Neuron (in vitro differentiated cells): Measurements from ENCODE around the gene C11orf42.

Source experiments
- H2AFZ ChIP-seq: one replicate; pipeline ENCODE4 v1.6.1; 2013; ENCODE audit warnings: low read depth, mild to moderate bottlenecking, inconsistent platforms, low read length, moderate library complexity
- H3K27me3 ChIP-seq: one replicate; pipeline ENCODE4 v1.6.1; 2013; ENCODE audit warnings: low read length; ENCODE audit not compliant: insufficient read depth
- H3K36me3 ChIP-seq: one replicate; pipeline ENCODE4 v1.6.1; 2013; ENCODE audit warnings: low read length; ENCODE audit not compliant: insufficient read depth
- H3K4me1 ChIP-seq: one replicate; pipeline ENCODE4 v1.6.1; 2013; ENCODE audit warnings: low read length; ENCODE audit not compliant: insufficient read depth
- H3K4me3 ChIP-seq: 2 replicates; pipeline ENCODE4 v1.5.1; 2013; ENCODE audit warnings: mild to moderate bottlenecking, low read length, moderate library complexity
- H3K9me3 ChIP-seq: one replicate; pipeline ENCODE4 v1.6.1; 2013; ENCODE audit warnings: low read length

C11orf42 gene

GRCh38 chr11:6205366-6205765, at the start of gene C11orf42:
Gene C11orf42, plus strand, starts transcription at chr11:6205557. Its CDS starts 59 bp downstream, at chr11:6205616.
- no peak within 1 kb of the TSS for H3K4me3 ChIP-seq
- H2AFZ ChIP-seq, result no peak within 1 kb of the TSS
- peaks cover 21% of the 10 kb centered on the region for H3K36me3 ChIP-seq
- no peaks in the 10 kb centered on the region for H3K4me1 ChIP-seq
- H3K9me3 ChIP-seq, result no peaks in the 10 kb centered on the region
- H3K27me3 ChIP-seq, result no peaks in the 10 kb centered on the region

- no peak overlapping the region for H2AFZ ChIP-seq
- no peaks in the 10 kb centered on the region for H3K27me3 ChIP-seq
- H3K9me3 ChIP-seq, result no peaks in the 10 kb centered on the region
- no peaks in the 10 kb centered on the region for H3K4me1 ChIP-seq
- no peaks in the 10 kb centered on the region for H3K36me3 ChIP-seq
- no peak overlapping the region for H3K4me3 ChIP-seq
Observed at GRCh38 chr11:6156628-6157359, 48.6 kb upstream of the C11orf42 start.

GRCh38 chr11:6170226-6170625, 35.1 kb upstream of the C11orf42 start, which contains the start of gene OR52B2:
Gene OR52B2, minus strand, starts transcription at chr11:6170326. Its CDS starts 0 bp downstream, at chr11:6170326.
- Histone ChIP-seq H2AFZ (no peak within 1 kb of the TSS), H3K9me3 (no peaks in the 10 kb centered on the region), H3K4me1 (no peaks in the 10 kb centered on the region), H3K27me3 (peaks cover 3% of the 10 kb centered on the region), H3K4me3 (no peak within 1 kb of the TSS), H3K36me3 (no peaks in the 10 kb centered on the region)

- Histone ChIP-seq H3K4me3 (no peak overlapping the region), H3K4me1 (no peaks in the 10 kb centered on the region), H3K9me3 (no peaks in the 10 kb centered on the region), H3K27me3 (peaks cover 3% of the 10 kb centered on the region), H3K36me3 (no peaks in the 10 kb centered on the region), H2AFZ (no peak overlapping the region)
Observed at GRCh38 chr11:6175440-6175839, 29.9 kb upstream of the C11orf42 start.

GRCh38 chr11:6191742-6192141, 13.6 kb upstream of the C11orf42 start:
- Histone ChIP-seq H3K9me3 (no peaks in the 10 kb centered on the region), H3K36me3 (no peaks in the 10 kb centered on the region), H3K27me3 (no peaks in the 10 kb centered on the region), H2AFZ (no peak overlapping the region), H3K4me1 (no peaks in the 10 kb centered on the region), H3K4me3 (no peak overlapping the region)

GRCh38 chr11:6194065-6194581, 11.2 kb upstream of the C11orf42 start:
- Histone ChIP-seq H2AFZ (no peak overlapping the region), H3K36me3 (no peaks in the 10 kb centered on the region), H3K9me3 (no peaks in the 10 kb centered on the region), H3K4me3 (no peak overlapping the region), H3K27me3 (no peaks in the 10 kb centered on the region), H3K4me1 (no peaks in the 10 kb centered on the region)

- H3K27me3 ChIP-seq, result no peaks in the 10 kb centered on the region
- no peak overlapping the region for H2AFZ ChIP-seq
- H3K36me3 ChIP-seq, result no peaks in the 10 kb centered on the region
- no peak overlapping the region for H3K4me3 ChIP-seq
- no peaks in the 10 kb centered on the region for H3K4me1 ChIP-seq
- H3K9me3 ChIP-seq, result no peaks in the 10 kb centered on the region
Observed at GRCh38 chr11:6196396-6196795, 9.0 kb upstream of the C11orf42 start.

- Histone ChIP-seq H3K4me1 (no peaks in the 10 kb centered on the region), H3K4me3 (no peak overlapping the region), H2AFZ (no peak overlapping the region), H3K27me3 (no peaks in the 10 kb centered on the region), H3K9me3 (no peaks in the 10 kb centered on the region), H3K36me3 (no peaks in the 10 kb centered on the region)
Observed at GRCh38 chr11:6197466-6198200, 7.7 kb upstream of the C11orf42 start.

- H3K9me3 ChIP-seq, result no peaks in the 10 kb centered on the region
- H3K4me1 ChIP-seq, result no peaks in the 10 kb centered on the region
- no peak within 1 kb of the TSS for H3K4me3 ChIP-seq
- H3K36me3 ChIP-seq, result no peaks in the 10 kb centered on the region
- no peak within 1 kb of the TSS for H2AFZ ChIP-seq
- no peaks in the 10 kb centered on the region for H3K27me3 ChIP-seq
Observed at GRCh38 chr11:6199174-6199810, 6.1 kb upstream of the C11orf42 start, which contains the start of gene OR52W1. Gene OR52W1, plus strand, starts transcription at chr11:6199224. Its CDS starts 0 bp downstream, at chr11:6199224.

- peaks cover 5% of the 10 kb centered on the region for H3K36me3 ChIP-seq
- H3K4me3 ChIP-seq, result no peak overlapping the region
- no peaks in the 10 kb centered on the region for H3K4me1 ChIP-seq
- H3K9me3 ChIP-seq, result no peaks in the 10 kb centered on the region
- H3K27me3 ChIP-seq, result no peaks in the 10 kb centered on the region
- H2AFZ ChIP-seq, result no peak overlapping the region
Observed at GRCh38 chr11:6200975-6201374, 4.4 kb upstream of the C11orf42 start.

- Histone ChIP-seq H3K4me3 (no peak overlapping the region), H3K27me3 (no peaks in the 10 kb centered on the region), H3K9me3 (no peaks in the 10 kb centered on the region), H3K4me1 (no peaks in the 10 kb centered on the region), H2AFZ (no peak overlapping the region), H3K36me3 (peaks cover 5% of the 10 kb centered on the region)
Observed at GRCh38 chr11:6201481-6201880, 3.9 kb upstream of the C11orf42 start.

GRCh38 chr11:6202041-6202440, 3.3 kb upstream of the C11orf42 start:
- peaks cover 5% of the 10 kb centered on the region for H3K36me3 ChIP-seq
- no peak overlapping the region for H3K4me3 ChIP-seq
- no peaks in the 10 kb centered on the region for H3K4me1 ChIP-seq
- no peak overlapping the region for H2AFZ ChIP-seq
- no peaks in the 10 kb centered on the region for H3K9me3 ChIP-seq
- H3K27me3 ChIP-seq, result no peaks in the 10 kb centered on the region

GRCh38 chr11:6203327-6203726, 2.0 kb upstream of the C11orf42 start:
- Histone ChIP-seq H3K36me3 (peaks cover 9% of the 10 kb centered on the region), H2AFZ (no peak overlapping the region), H3K4me3 (no peak overlapping the region), H3K27me3 (no peaks in the 10 kb centered on the region), H3K4me1 (no peaks in the 10 kb centered on the region), H3K9me3 (no peaks in the 10 kb centered on the region)
